GM18499 (cell line): ENCODE measurements around the gene ECI2.
"Not testable (repeated sequence)": the region's sequence is repeated elsewhere in the genome, so short reads cannot be mapped to it uniquely, and the experiment has no call there.

Experiments
- ATAC-seq: cut with Tn5 transposase; IDR thresholded peaks from one replicate; pipeline ENCODE4 v1.9.1; 2021; ENCODE audit warnings: moderate number of reproducible peaks; ENCODE audit not compliant: insufficient read depth, unreplicated experiment

The ECI2 gene

DNA sequence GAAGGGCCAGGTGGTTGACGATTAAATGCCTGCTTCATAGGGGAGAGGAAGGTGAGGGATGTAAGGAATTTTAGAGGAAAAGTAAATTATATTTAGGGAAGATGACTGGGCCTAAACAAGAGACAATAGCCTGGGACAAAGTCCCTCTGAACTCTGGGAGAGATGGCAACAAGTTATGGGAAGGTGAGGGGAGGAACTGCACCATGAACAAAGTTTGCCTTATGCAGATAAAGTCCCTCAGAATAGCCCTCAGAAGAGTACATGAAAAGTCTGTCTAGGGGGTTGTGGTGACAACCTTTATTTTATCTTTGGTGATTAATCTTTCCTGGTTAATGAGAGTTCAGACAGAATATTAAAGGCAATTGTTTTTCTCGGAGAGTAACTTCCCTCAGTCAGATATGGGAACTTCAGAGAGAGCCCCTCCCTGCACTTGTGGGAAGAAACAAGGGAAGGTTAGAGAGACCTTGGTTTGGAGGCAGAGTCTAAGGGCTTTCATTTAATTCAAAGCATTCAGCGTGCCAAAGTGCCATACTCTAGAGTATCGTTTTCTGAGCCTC, 29.3 kb downstream of the ECI2 start:
- ATAC-seq: no peak

DNA sequence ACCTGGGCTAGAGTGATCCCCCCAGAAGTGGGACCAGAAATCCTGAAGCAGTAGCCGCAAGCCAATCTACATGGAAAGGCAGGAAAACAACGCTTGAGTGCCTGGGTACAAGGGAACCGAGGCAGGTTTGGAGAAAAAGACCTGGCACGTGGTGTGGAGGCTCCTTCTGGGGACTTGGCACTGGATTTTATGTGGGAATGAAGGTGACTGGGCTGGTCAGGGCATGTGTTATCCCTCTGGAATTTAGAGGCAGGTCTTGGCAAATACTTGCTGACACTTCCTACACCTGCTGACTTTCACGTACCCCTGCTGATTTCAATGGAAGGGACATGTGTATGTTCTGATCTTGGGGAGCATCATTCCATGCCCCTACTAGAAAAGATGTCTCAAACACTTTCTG, 31.4 kb downstream of the ECI2 start:
- no peak for ATAC-seq

DNA sequence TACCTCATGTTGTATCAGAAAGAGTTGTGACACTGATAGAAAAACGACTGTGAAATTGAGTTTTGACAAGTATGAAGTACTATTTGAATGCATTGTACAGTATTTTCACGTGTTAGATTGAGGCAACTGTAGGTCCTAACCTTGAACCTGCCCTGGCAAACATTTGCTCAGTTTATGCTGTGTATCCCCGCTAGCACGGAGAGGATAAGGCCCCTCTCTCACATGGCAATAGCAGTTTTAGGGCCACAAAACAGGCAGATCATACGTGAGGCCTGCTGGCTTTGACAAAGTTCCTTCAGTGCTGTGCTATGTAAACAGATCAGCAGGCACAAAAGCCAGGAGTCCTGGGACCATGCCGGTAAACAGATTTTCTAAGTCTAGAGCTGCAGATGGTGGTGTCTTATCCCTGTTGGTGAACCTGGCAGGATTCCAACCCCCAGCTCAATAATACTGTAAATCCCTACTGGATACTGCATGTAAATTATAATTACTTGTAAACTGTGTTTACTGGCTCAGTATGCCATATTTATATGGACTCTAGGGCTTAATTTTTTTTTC, 32.6 kb downstream of the ECI2 start:
- ATAC-seq: no peak

DNA sequence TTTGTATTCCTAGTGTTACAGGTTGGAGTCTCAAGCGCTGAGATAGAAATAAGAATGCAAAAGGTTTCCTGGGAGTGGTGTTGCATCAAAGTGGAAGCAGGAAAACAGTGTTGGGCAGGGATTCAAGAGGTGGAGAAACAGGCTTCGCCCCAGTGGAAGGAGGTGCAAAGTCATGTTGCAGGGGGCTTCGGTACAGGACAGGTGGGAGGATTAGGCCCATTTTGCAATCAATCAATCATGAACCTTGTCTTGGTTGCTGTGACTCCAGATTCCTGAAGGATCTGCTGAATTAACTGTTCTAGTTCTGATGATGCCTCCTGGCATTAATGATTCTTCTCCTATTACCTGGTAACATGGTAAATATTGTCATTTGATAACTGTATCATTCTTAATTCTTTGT, 34.1 kb downstream of the ECI2 start:
- ATAC-seq: no peak

DNA sequence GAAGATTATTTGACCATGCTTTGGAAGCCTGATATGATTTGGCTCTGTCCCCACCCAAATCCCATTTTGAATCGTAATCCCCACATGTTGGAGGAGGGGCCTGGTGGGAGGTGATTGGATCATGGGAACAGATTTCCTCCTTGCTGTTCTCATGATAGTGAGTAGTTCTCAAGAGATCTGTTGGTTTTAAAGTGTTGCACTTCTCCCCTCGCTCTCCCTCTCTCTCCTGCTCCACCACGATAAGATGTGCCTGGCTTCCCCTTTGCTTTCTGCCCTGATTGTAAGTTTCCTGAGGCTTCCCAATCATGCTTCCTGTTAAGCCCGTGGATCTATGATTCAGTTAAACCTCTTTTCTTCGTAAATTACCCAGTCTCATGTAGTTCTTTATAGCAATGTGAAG, 34.7 kb downstream of the ECI2 start:
- ATAC-seq: no peak

DNA sequence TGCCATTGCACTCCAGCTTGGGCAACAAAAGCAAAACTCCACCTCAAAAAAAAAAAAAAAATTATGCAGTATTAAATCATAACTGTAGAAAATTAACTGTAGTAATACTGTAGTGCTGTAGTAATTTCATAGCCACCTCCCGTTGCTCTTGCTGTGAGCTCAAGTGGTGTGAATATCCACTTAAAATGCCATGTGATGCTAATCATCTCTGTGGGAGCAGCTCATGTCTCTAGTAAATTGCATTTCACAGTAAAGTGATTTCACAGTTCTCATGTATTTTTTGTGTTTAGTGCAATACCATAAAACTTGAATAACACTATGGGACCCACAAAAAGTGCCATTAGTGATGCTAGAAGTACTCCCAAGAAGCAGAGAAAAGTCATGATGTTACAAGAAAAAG, 42.1 kb downstream of the ECI2 start:
- ATAC-seq: no peak

DNA sequence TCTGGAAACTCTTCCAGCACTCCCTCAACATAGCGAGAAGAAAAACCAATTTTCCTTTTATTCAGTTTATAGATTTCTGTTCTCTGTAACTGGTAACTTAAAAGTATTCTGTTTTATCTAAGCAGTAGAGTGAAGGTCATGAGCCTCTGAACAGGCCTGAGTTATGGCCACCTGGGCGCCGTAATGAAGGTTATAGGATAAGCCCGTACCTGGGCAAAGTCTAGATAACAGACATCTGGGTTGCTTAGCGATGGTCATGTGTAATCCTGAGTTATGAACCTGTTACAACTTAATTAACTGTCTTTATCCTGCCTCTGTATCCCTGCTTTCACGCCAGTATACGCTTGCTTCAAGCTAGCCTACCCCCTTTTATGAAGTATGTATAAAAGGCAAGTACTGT, 43.4 kb downstream of the ECI2 start:
- ATAC-seq: no peak

DNA sequence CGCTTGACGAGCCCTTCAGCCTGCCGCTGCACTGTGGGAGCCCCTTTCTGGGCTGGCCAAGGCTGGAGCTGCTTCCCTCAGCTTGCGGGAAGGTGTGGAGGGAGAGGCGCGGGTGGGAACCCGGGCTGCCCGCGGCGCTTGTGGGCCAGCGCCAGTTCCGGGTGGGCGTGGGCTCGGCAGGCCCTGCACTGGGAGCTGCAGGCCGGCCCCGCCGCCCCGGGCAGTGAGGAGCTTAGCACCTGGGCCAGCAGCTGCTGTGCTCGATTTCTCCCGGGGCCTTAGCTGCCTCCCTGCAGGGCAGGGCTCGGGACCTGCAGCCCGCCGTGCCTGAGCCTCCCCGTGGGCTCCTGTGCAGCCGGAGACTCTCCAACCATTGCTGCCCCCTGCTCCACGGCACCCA, 45.3 kb downstream of the ECI2 start:
- not testable (repeated sequence) for ATAC-seq

DNA sequence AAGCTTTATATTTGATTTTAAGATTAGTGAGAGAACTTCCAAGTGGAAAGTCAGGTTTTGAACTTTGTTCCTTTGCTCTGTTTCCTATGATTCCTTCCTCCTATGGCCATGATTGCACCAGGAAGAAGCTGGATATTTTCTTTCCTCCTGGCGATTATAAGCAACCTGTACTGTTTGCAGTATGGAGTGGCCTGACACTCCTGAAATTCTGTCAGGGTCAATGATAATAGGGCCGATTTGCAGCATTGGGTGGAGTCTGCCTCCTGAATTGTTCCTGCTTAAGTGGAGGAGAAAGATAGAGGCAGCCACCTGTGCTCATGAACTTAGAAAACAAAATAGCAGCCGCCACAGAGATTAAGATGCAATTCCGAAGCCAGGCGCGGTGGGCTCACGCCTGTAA, 46.7 kb downstream of the ECI2 start:
- ATAC-seq: no peak

DNA sequence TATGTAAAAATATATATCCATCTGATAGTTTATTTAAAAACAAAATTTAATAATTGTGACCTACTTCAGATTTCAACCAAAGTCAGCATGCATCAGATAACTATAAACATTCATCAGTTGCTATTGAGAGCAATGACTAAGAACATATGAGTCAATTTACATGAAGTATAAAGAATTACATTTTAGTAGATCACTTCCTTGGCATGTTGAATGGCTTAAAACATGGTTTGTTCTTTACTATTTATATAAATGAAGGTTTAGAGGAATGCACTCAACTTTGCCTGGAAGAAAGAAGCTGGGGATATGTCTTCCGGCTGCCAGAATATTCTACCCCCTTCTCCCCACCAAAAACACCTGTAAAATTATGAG, 50.1 kb downstream of the ECI2 start:
- ATAC-seq: no peak

DNA sequence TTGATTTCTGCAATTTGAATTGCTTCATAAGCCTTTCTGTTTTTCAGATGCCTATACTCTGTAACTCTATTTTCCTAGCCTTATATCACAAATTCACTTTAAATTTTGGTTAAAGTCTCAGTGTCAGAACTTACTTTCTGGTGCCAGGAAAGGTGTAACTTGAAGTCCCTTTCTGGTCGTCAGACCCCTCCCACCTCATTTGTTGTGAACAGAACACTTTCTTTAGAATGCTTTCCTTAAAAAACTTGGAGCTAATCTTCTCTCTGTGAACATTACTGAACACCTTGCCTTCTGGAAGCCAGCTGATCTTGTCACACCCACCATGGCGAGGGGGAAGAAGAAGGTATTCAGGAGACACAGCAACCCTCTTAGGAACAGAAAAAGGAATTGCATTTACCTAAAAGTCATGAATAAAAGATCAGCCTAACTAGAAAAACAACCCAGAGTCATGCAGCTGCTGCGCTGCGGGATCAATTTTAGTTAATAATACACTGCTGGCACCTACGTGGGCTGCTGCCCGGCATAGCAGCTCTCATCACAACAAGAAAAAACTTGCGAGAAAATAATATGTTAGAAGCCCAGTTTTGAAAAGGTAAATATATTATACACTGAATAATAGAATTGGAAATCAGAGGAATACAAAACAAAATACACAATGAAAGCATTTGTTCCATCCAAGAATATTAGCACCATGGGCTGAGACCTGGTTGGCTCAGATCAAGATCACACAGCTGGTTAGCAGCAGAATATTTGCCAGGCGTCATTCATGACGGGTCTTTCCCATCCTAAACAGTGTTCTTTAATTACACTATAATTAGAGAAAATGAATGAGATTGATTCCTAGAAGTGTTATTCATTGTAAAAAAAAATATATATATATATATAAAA, 50.7 kb downstream of the ECI2 start:
- ATAC-seq: no peak

DNA sequence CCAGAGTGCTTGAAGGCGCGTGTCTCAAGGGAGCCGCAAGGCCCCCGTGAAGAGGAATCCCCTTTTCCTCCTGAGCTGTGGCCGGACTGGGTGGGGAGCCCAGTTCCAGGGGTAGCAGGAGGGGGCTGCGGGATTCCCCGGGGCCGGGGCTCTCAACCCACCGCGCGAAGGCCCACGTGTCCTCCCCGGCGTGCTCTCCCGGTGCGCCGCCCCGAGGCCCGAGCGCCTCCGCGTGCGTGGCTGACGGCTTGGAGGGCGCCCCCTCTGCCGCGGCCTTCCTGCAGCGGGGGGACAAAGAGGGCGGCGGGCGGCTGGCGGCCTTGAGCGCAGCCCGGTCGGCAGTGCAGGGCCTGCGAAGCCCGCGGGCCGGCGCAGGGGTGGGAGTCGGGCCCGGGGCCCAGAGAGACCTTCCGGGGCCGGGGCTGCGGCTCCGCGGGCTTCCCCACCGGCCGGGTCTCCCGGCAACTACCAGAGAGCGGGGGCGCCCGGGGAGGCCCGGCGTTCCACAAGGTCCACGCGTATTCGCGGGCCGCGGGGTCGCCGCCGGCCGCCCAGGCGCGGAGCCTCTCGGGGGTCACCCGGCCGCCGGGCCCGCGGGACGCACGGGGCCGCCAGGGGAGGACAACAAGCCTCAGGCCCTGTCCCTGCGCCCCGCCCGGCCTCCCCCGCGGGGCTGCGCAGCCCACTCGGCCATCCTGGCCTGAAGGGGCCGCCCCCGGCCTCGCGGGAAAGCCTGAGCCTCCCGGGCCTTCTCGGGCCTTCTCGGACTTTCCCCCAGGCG, 56.5 kb downstream of the ECI2 start, which contains the start of gene FAM217A:
FAM217A (minus strand) TSS at position 447 of the 781 bp plus-strand sequence. CDS start 1,723 bp downstream, outside the sequence.
- no peak for ATAC-seq

DNA sequence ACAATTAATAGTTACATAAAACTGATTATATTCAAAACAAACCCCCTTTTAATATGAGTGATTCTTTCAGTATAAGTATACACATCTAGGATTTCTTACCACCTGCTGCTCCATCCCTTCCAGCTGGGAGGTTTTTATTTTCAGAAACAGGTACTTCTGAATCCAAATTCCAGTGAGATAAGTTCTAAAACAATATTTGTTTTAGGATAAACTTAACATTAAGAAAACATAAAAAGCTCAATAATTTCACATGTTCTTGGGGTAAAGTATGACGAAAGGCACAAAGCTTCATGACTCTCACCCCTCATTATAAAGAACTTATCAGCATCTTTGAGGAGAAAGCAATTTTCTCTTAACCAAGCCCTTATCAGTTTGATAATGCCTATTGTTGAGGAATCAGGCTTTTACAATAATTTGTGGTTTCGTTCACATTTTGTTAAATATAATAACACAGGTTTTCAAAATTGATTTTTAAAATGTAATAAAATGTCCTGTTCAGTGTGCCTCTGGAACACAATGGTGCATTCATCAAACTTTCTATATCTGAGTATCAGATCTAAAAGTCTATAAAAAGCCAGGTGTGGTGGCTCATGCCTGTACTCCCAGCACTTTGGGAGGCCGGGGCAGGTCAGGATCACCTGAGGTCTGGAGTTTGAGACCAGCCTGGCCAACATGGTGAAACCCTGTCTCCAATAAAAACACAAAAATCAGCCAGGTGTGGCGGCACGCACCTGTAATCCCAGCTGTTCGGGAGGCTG, 60.7 kb downstream of the ECI2 start:
- no peak for ATAC-seq

DNA sequence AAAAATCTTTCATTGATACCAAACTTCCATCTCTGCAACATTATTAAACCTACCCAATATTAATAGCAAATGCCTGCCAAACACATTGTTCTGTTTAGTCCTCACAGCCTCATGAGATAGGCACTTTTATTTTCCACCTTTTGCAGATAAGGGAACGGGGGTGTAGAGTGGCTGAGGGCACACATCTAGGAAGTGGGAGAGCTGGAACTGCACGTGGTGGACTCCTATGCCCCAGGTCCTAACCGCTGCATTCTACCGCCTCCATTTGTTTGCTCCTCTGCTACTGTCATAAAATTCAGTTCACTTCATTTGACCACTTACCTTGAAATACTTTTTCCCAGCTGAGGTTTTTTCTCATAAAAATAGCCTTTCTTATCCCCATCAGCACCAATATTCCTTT, 64.0 kb downstream of the ECI2 start:
- ATAC-seq: no peak

DNA sequence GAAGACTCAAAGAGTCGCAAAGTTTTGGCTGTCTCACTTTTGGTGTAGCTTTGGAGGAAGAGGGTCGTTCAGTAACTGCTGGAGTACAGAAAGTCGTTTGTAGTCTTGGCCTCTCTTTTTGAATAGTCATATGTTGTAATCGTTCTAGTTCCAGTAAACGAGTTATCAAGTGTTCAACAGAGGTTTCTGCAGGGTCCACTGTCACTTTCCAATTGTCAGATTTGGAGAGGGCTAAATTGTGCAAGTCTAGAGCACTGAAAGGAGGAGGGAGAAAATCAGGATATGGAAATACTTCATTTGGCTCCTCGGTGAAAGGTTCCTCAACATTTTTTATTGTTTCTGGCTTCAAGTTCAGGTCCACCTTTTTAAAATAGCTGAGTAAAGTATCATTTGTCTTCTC, 66.2 kb downstream of the ECI2 start:
- ATAC-seq: no peak

DNA sequence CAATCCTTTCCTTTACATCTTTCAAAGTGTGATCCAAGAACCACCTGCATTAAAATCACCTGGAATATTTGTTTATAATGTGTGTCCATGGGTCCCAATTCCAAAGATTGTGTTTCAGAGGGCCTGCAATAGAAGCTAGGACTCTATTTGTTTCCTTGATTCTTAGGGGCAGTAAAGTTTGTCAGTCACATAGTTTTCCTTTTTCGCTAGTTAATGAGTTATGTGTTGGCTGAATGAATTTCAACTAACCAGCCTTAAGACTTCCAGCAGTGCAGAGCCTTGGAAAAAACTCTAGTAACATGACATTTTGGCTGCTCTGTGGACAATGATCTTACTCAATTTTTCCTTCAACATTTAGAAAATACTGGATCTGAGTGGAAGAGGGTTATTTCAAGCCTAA, 67.7 kb downstream of the ECI2 start:
- ATAC-seq: no peak

DNA sequence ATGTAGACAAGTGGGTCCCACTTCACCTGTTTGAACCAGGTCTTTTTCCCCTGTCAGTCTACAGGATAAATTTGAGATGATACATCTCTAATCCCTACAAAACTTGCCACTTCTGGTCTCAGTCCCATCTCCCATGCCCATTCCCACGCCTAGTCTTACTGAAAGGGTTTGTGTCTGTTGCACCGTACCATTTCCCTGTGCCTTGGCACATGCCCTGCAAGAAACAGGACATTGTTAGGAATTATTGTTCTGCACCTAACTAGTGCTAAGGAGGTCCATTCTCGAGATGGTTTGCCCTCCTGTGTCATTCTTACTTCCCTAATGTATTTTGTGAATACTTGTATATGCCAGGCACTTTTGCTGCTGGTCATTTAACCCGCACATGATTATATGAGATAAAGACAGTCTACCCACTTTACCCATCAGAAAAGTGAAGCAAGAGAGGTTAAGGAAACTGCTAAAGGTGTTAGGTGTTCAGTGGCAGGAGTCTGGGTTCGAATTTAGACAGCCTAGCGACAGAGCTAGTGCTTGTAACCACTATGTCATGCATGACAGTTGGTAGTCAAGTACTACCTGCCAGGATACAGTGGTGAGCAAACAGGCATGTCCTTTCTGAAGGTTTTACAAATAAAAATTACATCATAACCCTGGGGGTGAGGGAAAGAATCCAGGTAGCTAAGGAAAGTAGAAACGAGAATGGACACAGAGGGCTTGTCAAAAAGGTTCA, 69.2 kb downstream of the ECI2 start:
- ATAC-seq: no peak
